Neural cell (in vitro differentiated cells): ENCODE results near the gene FXYD2.

Experiments
- EP300 ChIP-seq: fragments of 450-650 bp; conservative IDR thresholded peaks from 2 replicates; pipeline ENCODE4 v1.6.1; 2014; ENCODE audit warnings: antibody characterized with exemption, mild to moderate bottlenecking, moderate library complexity; ENCODE audit not compliant: poor library complexity, severe bottlenecking
- EZH2 ChIP-seq: fragments of 200-600, 300-800 bp; shearing (Covaris generic), sonication (generic); IDR thresholded peaks from 2 replicates; pipeline ENCODE4 v1.6.1; 2014; ENCODE audit warnings: antibody characterized with exemption, low read length, borderline replicate concordance, mild to moderate bottlenecking; ENCODE audit not compliant: insufficient read depth, poor library complexity, severe bottlenecking
- POLR2AphosphoS5 ChIP-seq: IDR thresholded peaks from 2 replicates; pipeline ENCODE4 v1.6.1; 2012
- RAD21 ChIP-seq: fragments of 450-650 bp; conservative IDR thresholded peaks from 2 replicates; pipeline ENCODE4 v1.6.1; 2014; ENCODE audit warnings: antibody characterized with exemption, mild to moderate bottlenecking, moderate library complexity
- TF ChIP-seq, protein P1 (sequence below): fragments of 450-650 bp; IDR thresholded peaks from 2 replicates; pipeline ENCODE4 v1.5.1; 2014; ENCODE audit warnings: antibody characterized with exemption, mild to moderate bottlenecking, moderate library complexity; ENCODE audit not compliant: poor library complexity, severe bottlenecking

DNA sequence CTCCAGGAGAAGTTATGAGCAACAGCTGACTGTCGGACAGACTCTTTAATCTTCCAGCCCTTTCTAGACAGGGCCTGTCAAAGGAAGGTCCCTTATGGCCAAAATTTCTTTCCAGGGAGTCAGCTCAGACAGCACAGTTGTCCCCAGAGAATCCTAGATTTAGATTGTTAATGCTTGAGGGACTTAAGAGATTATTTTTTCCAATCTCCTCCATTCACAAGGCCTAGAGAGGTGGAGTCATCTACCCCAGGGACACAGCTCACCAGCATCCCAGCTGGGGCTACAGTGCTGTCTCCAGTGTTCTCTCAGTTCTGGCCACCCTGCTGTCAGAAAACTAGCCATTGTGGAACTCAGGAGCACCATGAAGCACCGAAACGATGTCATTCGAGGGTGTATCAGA lies 35.3 kb downstream of the FXYD2 start:
- TF ChIP-seq POLR2AphosphoS5 (no peak), EP300 (no peak), EZH2 (no peak), RAD21 (no peak)
- TF ChIP-seq, protein P1, sequence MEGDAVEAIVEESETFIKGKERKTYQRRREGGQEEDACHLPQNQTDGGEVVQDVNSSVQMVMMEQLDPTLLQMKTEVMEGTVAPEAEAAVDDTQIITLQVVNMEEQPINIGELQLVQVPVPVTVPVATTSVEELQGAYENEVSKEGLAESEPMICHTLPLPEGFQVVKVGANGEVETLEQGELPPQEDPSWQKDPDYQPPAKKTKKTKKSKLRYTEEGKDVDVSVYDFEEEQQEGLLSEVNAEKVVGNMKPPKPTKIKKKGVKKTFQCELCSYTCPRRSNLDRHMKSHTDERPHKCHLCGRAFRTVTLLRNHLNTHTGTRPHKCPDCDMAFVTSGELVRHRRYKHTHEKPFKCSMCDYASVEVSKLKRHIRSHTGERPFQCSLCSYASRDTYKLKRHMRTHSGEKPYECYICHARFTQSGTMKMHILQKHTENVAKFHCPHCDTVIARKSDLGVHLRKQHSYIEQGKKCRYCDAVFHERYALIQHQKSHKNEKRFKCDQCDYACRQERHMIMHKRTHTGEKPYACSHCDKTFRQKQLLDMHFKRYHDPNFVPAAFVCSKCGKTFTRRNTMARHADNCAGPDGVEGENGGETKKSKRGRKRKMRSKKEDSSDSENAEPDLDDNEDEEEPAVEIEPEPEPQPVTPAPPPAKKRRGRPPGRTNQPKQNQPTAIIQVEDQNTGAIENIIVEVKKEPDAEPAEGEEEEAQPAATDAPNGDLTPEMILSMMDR: no peak
